ENCODE results near the gene NRGN. TPM values are rescaled to one million over a fixed set of nuclear protein-coding genes. Genes with fewer than 3 reads are reported as not detected.

NRGN gene
- total RNA-seq = 10 to 100 TPM; 12.0 to 12.2 TPM

DNA sequence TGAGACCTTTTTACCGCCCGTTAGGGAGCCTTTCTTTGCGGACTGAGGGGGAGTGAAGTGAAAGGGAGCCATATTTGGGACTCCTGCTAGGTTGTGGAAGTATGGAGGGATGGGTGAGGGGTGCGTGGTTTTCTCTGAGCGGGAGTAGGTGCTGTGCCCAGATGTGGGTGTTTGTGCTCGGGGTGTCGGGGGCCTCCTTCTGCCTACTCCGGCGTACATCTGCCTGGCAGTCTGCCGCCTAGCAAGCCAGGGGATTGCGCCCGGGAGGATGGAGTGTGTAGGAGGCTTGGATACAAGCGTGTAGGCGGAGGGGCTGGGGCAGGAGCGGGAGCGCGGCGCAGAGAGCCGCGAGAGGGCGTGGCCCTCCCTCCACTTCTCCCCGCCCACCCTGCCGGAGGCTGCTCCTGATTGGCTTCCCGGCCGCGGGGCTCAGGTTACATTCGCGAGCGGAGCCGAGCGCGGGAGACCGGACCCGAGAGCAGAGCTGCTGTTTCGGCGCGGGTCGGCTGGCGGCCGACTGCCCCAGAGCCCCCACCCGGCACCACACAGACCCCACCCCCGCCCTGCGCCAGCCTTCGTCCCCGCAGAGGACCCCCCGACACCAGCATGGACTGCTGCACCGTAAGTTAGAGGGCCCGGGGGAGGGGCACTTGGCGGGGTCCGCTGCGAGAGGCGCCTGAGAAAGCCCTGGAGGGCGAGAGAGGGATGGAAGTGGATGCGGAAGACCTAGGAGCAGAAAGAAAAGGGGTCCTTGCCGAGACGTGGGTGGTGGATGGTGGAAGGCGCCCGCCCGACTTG is at the start of gene NRGN:
Gene NRGN (plus strand): TSS at position 464 of the 798 bp plus-strand sequence. CDS start 143 bp downstream, at position 607.
- ATAC-seq = peak; percentile 90 to 97
- DNase-seq (ENCODE audit: low spot score in 2 of 2) = peak; percentile 84 to 89
- Mint-ChIP-seq H3K9me3 (no peaks in the 10 kb centered on the region), H3K36me3 (no peaks in the 10 kb centered on the region), H3K27ac (peak within 1 kb of the TSS in 1 of 2 donors; percentile 22)

GRCh38 chr11:124693142-124693541 is 46.6 kb upstream of the NRGN start:
- no peak for DNase-seq (ENCODE audit: low spot score in 2 of 2)
- Mint-ChIP-seq H3K36me3 (no peaks in the 10 kb centered on the region), H3K9me3 (no peaks in the 10 kb centered on the region), H3K27ac (no peak overlapping the region)
- ATAC-seq = no peak

- Mint-ChIP-seq H3K36me3 (peaks cover 0 to 8% of the 10 kb centered on the region in 2 donors), H3K9me3 (peaks cover 0 to 7% of the 10 kb centered on the region in 2 donors), H3K27ac (no peak overlapping the region)
- ATAC-seq (no peak), DNase-seq (ENCODE audit: low spot score in 2 of 2) (no peak)
Observed at GRCh38 chr11:124699547-124699946, 40.2 kb upstream of the NRGN start.

- DNase-seq (ENCODE audit: low spot score in 2 of 2) (no peak), ATAC-seq (no peak)
- Mint-ChIP-seq H3K27ac (no peak overlapping the region), H3K36me3 (peaks cover 0 to 8% of the 10 kb centered on the region in 2 donors), H3K9me3 (peaks cover 0 to 7% of the 10 kb centered on the region in 2 donors)
Observed at GRCh38 chr11:124700028-124700427, 39.7 kb upstream of the NRGN start.

DNA sequence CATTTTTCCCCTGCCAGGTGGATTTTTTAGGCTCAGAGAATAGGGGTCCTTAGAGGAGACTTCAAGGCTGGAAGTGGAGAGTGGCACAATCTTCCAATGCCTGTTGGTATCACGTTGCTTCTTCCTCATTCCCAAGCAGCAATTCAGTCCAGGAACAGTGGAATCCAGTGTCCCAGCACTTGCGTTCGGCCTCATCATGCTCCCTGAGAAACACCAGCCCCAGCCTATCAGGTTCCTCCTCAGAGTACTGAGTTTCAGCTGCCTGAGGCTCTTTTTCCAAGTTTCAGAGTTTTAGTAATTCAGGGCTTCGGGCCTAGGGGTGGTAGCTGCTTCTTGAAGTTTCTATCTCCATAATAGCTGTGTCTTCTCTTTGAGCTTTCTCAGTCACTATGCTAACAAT is 31.9 kb upstream of the NRGN start:
- no peak for ATAC-seq
- H3K27ac Mint-ChIP-seq = no peak overlapping the region
- peaks cover 5 to 14% of the 10 kb centered on the region in 2 donors for H3K36me3 Mint-ChIP-seq
- H3K9me3 Mint-ChIP-seq = peaks cover 5 to 11% of the 10 kb centered on the region in 2 donors
- DNase-seq (ENCODE audit: low spot score in 2 of 2) = no peak

GRCh38 chr11:124712392-124712791 is 27.4 kb upstream of the NRGN start:
- H3K9me3 Mint-ChIP-seq = peaks cover 5 to 6% of the 10 kb centered on the region in 2 donors
- H3K36me3 Mint-ChIP-seq = peaks cover 5 to 17% of the 10 kb centered on the region in 2 donors
- ATAC-seq = no peak
- no peak overlapping the region for H3K27ac Mint-ChIP-seq
- DNase-seq (ENCODE audit: low spot score in 2 of 2) = no peak

GRCh38 chr11:124716591-124716990 is 23.2 kb upstream of the NRGN start:
- DNase-seq (ENCODE audit: low spot score in 2 of 2) = no peak
- H3K36me3 Mint-ChIP-seq = peaks cover 0 to 8% of the 10 kb centered on the region in 2 donors
- no peaks in the 10 kb centered on the region for H3K9me3 Mint-ChIP-seq
- H3K27ac Mint-ChIP-seq = no peak overlapping the region
- ATAC-seq = no peak

- no peak for DNase-seq (ENCODE audit: low spot score in 2 of 2)
- no peak for ATAC-seq
- Mint-ChIP-seq H3K27ac (no peak overlapping the region), H3K9me3 (no peaks in the 10 kb centered on the region), H3K36me3 (peaks cover 0 to 8% of the 10 kb centered on the region in 2 donors)
Observed at GRCh38 chr11:124717421-124717785, 22.3 kb upstream of the NRGN start.

DNA sequence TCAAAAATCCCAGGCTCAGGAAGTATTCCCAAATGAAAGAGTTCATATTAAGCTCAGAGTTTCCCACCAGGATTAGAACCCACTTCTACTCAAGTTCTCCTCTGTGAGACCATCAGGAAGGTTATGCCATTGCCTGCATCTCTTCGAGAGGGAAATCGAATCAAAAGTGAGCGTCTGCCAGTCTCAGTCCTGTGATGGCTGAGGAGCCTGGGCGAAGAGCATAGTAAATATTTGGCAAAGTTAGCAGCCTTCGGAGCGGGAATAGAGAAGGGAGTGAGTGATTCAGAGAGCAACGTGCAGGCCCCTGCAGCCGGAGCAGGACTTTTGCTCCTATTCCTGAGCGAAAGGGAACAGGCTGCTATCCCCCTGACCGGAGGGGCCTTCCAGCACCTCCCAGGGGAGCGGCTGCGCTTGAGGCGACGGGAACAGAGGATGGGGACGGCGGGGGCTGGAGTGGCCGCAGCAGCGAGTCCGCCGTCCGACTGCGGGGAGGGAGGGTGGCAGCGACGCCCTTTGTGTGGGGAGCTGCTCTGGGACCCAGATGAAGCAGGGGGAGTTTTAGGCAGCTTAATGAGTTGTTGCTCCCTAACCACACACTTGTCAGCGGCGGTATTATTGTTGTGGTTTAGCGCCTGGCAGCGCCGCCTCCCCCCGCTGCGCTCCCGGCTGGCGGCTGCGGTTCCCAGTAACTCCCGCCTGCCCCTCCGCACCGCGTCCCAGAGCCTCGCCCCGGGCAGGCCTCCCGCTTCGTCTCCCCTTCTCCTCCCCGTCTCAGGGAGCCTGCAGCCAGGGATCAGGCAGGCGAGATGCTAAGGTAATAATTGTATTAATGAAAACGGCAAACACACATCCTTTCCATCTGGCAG is 21.7 kb upstream of the NRGN start:
- peak; percentile 69 to 89 for ATAC-seq
- Mint-ChIP-seq H3K36me3 (peaks cover 0 to 8% of the 10 kb centered on the region in 2 donors), H3K9me3 (no peaks in the 10 kb centered on the region), H3K27ac (no peak overlapping the region)
- no peak for DNase-seq (ENCODE audit: low spot score in 2 of 2)

DNA sequence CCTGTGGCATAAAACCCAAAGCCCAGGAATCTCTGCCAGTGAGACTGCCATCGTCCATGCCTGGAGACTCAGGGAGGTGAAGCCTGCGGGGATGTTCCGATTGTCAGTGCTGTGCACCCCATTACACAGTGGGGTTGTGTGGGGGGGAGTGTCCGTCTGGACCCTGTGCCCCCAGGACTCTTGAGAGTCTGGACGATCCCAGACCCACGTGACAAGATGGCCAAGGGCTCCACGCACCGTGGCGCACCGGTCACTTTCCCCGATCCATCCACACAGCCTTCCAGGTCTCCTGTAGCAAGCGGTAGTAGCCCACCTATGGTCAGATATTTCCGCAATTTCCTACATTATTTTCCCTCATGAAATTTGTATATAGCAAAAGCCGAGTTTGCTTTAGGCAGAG is 20.9 kb upstream of the NRGN start:
- Mint-ChIP-seq H3K36me3 (peaks cover 0 to 8% of the 10 kb centered on the region in 2 donors), H3K9me3 (no peaks in the 10 kb centered on the region), H3K27ac (no peak overlapping the region)
- ATAC-seq (no peak), DNase-seq (ENCODE audit: low spot score in 2 of 2) (no peak)

DNA sequence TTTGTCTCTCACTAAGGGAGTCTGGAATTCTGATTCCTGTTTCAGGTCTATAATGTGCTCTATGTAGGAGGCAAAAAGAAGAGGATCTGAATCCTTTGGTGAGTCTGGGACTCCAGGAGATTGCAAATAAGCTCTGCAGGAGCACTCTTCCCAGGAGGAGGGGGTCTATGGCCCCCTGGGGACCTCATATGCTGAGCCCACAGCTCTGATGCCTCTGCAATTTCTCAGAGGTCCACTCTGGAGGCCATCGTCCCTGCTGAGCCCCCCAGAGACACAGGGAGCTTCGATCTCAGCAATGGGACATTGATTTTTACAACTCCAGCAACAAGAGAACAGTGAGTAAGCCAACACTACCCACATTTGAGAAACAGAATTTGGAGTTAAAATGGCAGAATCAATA is 20.2 kb upstream of the NRGN start:
- peaks cover 0 to 8% of the 10 kb centered on the region in 2 donors for H3K36me3 Mint-ChIP-seq
- ATAC-seq (no peak), DNase-seq (ENCODE audit: low spot score in 2 of 2) (no peak)
- no peak overlapping the region for H3K27ac Mint-ChIP-seq
- no peaks in the 10 kb centered on the region for H3K9me3 Mint-ChIP-seq

- DNase-seq (ENCODE audit: low spot score in 2 of 2) = no peak
- Mint-ChIP-seq H3K27ac (no peak overlapping the region), H3K9me3 (no peaks in the 10 kb centered on the region)
Observed at GRCh38 chr11:124722176-124722575, 17.6 kb upstream of the NRGN start.

DNA sequence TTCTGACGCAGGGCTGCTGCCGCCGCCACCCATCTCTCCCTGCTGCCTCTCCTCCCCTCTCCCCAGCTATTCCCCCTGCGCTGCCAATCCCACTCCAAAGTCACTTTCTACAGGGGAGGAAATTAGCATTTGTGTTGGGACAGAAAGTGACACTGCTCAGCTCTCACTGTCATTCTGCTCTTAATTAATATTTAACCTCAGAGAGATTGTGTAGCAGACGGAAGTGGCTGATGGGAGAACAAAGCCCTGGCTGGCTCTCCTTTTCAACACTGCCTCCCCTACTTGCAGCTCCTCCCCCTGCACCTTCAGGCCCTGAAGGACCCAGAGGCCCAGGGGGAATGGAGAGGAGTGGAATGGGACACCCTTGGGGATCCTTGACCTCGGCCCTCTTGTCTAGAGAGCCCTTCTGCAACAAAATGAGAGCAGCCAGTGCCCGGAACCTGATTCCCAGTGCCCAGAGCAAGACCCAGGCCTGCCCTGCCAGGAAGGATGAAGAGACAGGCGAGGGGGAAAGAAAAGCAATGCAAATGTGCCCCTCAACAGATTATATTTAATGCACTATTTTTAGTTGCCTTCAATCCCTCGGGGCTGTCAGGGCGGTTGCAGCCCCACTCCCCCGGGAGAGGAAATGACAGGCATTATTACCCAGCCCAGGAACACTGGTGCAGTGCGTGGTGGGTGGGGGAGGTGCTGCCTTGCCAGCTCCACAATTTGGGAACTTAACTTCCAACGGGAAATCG is 14.6 kb upstream of the NRGN start:
- ATAC-seq (no peak), DNase-seq (ENCODE audit: low spot score in 2 of 2) (no peak)
- no peaks in the 10 kb centered on the region for H3K9me3 Mint-ChIP-seq
- no peaks in the 10 kb centered on the region for H3K36me3 Mint-ChIP-seq
- H3K27ac Mint-ChIP-seq = no peak overlapping the region

More at GRCh38 chr11:124722176-124722575, 17.6 kb upstream of the NRGN start:
- ATAC-seq = no peak
- no peaks in the 10 kb centered on the region for H3K36me3 Mint-ChIP-seq

- ATAC-seq (no peak), DNase-seq (ENCODE audit: low spot score in 2 of 2) (no peak)
- no peaks in the 10 kb centered on the region for H3K36me3 Mint-ChIP-seq
- no peaks in the 10 kb centered on the region for H3K9me3 Mint-ChIP-seq
- no peak overlapping the region for H3K27ac Mint-ChIP-seq
Observed at GRCh38 chr11:124725719-124726105, 14.0 kb upstream of the NRGN start.

GRCh38 chr11:124727474-124727873 is 12.3 kb upstream of the NRGN start:
- Mint-ChIP-seq H3K36me3 (no peaks in the 10 kb centered on the region), H3K9me3 (no peaks in the 10 kb centered on the region), H3K27ac (no peak overlapping the region)
- DNase-seq (ENCODE audit: low spot score in 2 of 2) (no peak), ATAC-seq (no peak)

GRCh38 chr11:124728134-124728533 is 11.6 kb upstream of the NRGN start:
- no peaks in the 10 kb centered on the region for H3K36me3 Mint-ChIP-seq
- no peak overlapping the region for H3K27ac Mint-ChIP-seq
- DNase-seq (ENCODE audit: low spot score in 2 of 2) (no peak), ATAC-seq (no peak)
- H3K9me3 Mint-ChIP-seq = no peaks in the 10 kb centered on the region

GRCh38 chr11:124729571-124729970 is 10.2 kb upstream of the NRGN start:
- ATAC-seq (no peak), DNase-seq (ENCODE audit: low spot score in 2 of 2) (no peak)
- Mint-ChIP-seq H3K27ac (no peak overlapping the region), H3K9me3 (no peaks in the 10 kb centered on the region), H3K36me3 (no peaks in the 10 kb centered on the region)

Measured in activated naive CD4-positive, alpha-beta T cell treated with anti-CD3 and anti-CD28 coated beads, Interleukin-2, amount 50 U/mL, for 72 hours (primary cell).